Lower lobe of right lung (tissue), 2 donors: ENCODE results near the gene GALNT9. TPM values are rescaled to one million over a fixed set of nuclear protein-coding genes. Genes with fewer than 3 reads are reported as not detected.

Experiments used
- ATAC-seq, 2 donors: fragments of 200-7000 bp; cut with Tn5 transposase; one replicate each; pipeline ENCODE4 v1.9.1; 2020 to 2022; ENCODE audit warnings: mild to moderate bottlenecking in 2 of 2, moderate library complexity in 2 of 2
- DNase-seq: peaks from one replicate; pipeline ENCODE4 v3.0.0-alpha.2; 2020
- H3K27ac ChIP-seq: fragments of 200-600 bp; one replicate; pipeline ENCODE4 v1.8.0; 2022
- H3K27me3 ChIP-seq: fragments of 200-600 bp; one replicate; pipeline ENCODE4 v1.8.0; 2022; ENCODE audit warnings: low read depth
- H3K36me3 ChIP-seq: fragments of 200-600 bp; one replicate; pipeline ENCODE4 v1.8.0; 2022; ENCODE audit warnings: mild to moderate bottlenecking
- H3K4me1 ChIP-seq: fragments of 200-600 bp; one replicate; pipeline ENCODE4 v1.8.0; 2022
- H3K4me3 ChIP-seq: fragments of 200-600 bp; one replicate; pipeline ENCODE4 v1.8.0; 2022; ENCODE audit warnings: mild to moderate bottlenecking
- H3K9me3 ChIP-seq: fragments of 200-600 bp; one replicate; pipeline ENCODE4 v1.8.0; 2022
- CTCF ChIP-seq: fragments of 200-600 bp; IDR thresholded peaks from one replicate; pipeline ENCODE4 v1.8.0; 2022; ENCODE audit warnings: antibody characterized with exemption, mild to moderate bottlenecking
- intact Hi-C: fragments of 100-400 bp; cut with DNase I; formaldehyde crosslinking; loops from one replicate; pipeline ENCODE4 v1.11.0; 2022
- total RNA-seq: library from RNA; stranded (reverse); fragmentation: NEBNext Ultra II Directional; extraction: Animal tissue kit (Norgen Biotek cat#: 25700); gene quantifications from one replicate; pipeline ENCODE4 v1.2.1, GENCODE V29; 2021
- donor health status: DM: no; HTN: yes; CAD: no; lungs with severe emphysema.

Gene GALNT9
- total RNA-seq, 1 donor from 2014 or later, result not detected

- ATAC-seq (no peak), DNase-seq (peak; percentile 4)
- no peak overlapping the region for H3K4me3 ChIP-seq
- no peak for TF ChIP-seq CTCF
- peaks cover 7% of the 10 kb centered on the region for H3K9me3 ChIP-seq
- peaks cover 20% of the 10 kb centered on the region for H3K27me3 ChIP-seq
- no peaks in the 10 kb centered on the region for H3K36me3 ChIP-seq
- no peaks in the 10 kb centered on the region for H3K4me1 ChIP-seq
- intact Hi-C loops, result no loop called here
- H3K27ac ChIP-seq, result no peak overlapping the region
Measured at GRCh38 chr12:132313182-132313581, 16.2 kb downstream of the GALNT9 start.

- DNase-seq (peak; percentile 17), ATAC-seq (no peak)
- Histone ChIP-seq H3K27ac (no peak overlapping the region), H3K4me3 (no peak overlapping the region), H3K27me3 (peaks cover 18% of the 10 kb centered on the region), H3K9me3 (peaks cover 7% of the 10 kb centered on the region), H3K4me1 (no peaks in the 10 kb centered on the region), H3K36me3 (no peaks in the 10 kb centered on the region)
- TF ChIP-seq CTCF, result no peak
- intact Hi-C loops, result no loop called here
Measured at GRCh38 chr12:132312516-132312915, 16.9 kb downstream of the GALNT9 start.

DNA sequence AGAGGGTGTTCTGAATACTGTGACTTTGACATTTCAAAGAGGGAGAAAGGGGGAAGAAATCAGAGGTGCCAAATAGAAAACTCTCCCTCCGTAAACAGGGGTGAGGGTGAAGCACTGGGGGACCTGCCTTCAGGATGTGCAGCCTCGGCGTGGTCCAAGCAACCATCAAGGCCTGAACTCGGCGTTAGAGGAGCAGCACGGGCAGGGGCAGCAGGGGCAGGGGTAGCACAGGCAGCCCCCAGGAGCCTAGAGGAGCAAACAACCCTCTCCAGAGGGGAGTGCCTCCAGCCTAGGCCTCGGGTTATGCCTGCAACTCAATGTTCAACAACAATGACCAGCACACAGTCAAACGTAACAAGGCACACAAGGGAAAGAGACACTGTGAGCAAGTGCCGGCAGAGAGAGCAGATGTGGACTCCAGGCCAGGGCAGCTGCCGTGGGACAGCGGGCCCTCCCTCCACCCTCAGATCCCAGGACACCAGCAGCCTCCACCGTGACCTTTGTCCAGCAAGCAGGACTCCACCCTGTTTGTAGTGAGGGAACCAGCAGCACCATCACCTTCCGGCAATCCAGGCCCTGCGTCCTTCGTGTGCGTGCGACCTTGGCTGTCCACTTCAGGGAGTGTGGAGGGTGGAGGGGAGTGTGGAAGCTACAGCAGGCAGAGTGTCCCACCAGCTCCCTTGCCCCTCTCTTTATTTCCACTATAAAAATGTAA is 18.0 kb downstream of the GALNT9 start:
- Histone ChIP-seq H3K27me3 (peaks cover 14% of the 10 kb centered on the region), H3K9me3 (peaks cover 7% of the 10 kb centered on the region), H3K27ac (no peak overlapping the region), H3K4me1 (no peaks in the 10 kb centered on the region), H3K36me3 (no peaks in the 10 kb centered on the region), H3K4me3 (no peak overlapping the region)
- TF ChIP-seq CTCF, result no peak
- no peak for ATAC-seq
- intact Hi-C loops, result no loop called here
- peak; percentile 20 for DNase-seq

DNA sequence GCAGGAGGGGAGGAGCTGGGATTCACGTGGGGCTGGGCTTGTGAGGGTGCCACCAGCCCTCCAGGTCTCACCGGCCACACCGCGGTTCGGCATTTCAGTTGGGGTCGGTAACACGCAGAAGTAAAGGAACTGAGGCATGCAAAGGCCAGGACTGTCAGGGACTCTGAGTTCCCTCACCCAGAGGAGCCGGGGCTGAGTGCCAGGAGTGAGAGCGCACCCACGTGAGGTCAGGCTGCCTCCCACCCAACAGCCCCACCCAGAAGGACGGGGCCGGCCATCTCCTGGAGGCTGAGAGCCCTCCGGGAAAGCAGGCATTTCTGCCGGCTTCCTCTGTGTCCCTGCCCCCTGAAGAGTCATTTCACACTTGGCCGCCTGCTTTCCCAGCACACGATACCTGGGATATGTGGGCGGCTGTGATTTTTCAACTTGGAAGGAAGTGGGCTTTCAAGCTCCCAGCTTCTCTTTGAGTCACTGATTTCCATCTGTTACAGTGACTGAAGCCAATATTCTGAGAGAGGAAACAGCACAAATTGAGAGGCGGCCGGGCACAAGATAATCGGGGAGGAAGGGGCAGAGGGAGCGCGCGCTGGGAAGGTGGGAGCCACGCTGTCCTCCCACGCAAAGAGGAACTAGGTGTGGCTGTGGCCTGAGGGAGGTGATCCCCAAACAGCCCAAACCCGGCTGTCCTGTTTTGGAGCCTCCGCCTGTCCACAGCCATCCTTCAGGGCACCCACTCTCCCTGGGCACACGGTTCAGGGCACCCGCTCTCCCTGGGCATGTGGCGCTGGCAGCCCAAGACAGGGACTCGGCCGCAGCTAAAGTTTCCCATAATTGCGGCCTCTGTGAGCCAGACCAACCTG is 19.0 kb downstream of the GALNT9 start:
- peak; percentile 34 for DNase-seq

More for the DNA sequence above, 19.0 kb downstream of the GALNT9 start:
- intact Hi-C loops, result no loop called here
- Histone ChIP-seq H3K27me3 (peaks cover 7% of the 10 kb centered on the region), H3K4me1 (no peaks in the 10 kb centered on the region), H3K27ac (no peak overlapping the region), H3K9me3 (peaks cover 7% of the 10 kb centered on the region), H3K4me3 (no peak overlapping the region), H3K36me3 (no peaks in the 10 kb centered on the region)
- ATAC-seq, result no peak
- no peak for TF ChIP-seq CTCF
